Activated CD4-positive, alpha-beta T cell treated with anti-CD3 and anti-CD28 coated beads for 48 hours (primary cell): ENCODE data around the gene SNX4.

Source experiments
- DNase-seq: peaks from one replicate; pipeline ENCODE4 v3.0.0-alpha.2; 2020

SNX4 gene

GRCh38 chr3:125398952-125399351, 121.0 kb downstream of the SNX4 start:
- no peak for DNase-seq
